G401.6 (cell line): Measurements from ENCODE around the gene RAMAC.
"Not testable (repeated sequence)": the region's sequence is repeated elsewhere in the genome, so short reads cannot be mapped to it uniquely, and the experiment has no call there.

Experiments used
- FAIRE-seq: peaks from 2 replicates; lab custom pipeline; 2012; peaks lifted over from hg19 to GRCh38; lab: Jason Lieb, UNC

RAMAC gene

GRCh38 chr15:82985688-82986441 lies at the start of gene RAMAC:
TSS of gene RAMAC (plus strand) at chr15:82986210. CDS start at chr15:82989019, 2,809 bp downstream.
- peak; percentile 75 for FAIRE-seq

- FAIRE-seq, result no peak
These were observed 48.9 kb upstream of the RAMAC start for GRCh38 chr15:82936966-82937711.

- no peak for FAIRE-seq
These were observed 48.3 kb upstream of the RAMAC start for GRCh38 chr15:82937712-82938058.

- FAIRE-seq, result not testable (repeated sequence)
These were observed 46.3 kb upstream of the RAMAC start for GRCh38 chr15:82939678-82940077.

GRCh38 chr15:82942691-82943090 lies 43.3 kb upstream of the RAMAC start:
- FAIRE-seq, result no peak

- no peak for FAIRE-seq
These were observed 42.8 kb upstream of the RAMAC start for GRCh38 chr15:82943176-82943575.

- FAIRE-seq, result no peak
These were observed 42.0 kb upstream of the RAMAC start for GRCh38 chr15:82944056-82944455.

- FAIRE-seq, result no peak
These were observed 41.2 kb upstream of the RAMAC start for GRCh38 chr15:82944821-82945220.

- no peak for FAIRE-seq
These were observed 40.7 kb upstream of the RAMAC start for GRCh38 chr15:82945326-82945725.

- no peak for FAIRE-seq
These were observed 39.8 kb upstream of the RAMAC start for GRCh38 chr15:82946155-82946701.

- no peak for FAIRE-seq
These were observed 35.7 kb upstream of the RAMAC start for GRCh38 chr15:82950295-82950694.

- no peak for FAIRE-seq
These were observed 35.2 kb upstream of the RAMAC start for GRCh38 chr15:82950746-82951370.

GRCh38 chr15:82951472-82952157 lies 34.4 kb upstream of the RAMAC start:
- FAIRE-seq, result no peak

GRCh38 chr15:82952158-82953081 lies 33.6 kb upstream of the RAMAC start, which contains the start of gene HOMER2:
TSS of gene HOMER2 (minus strand) at chr15:82952720. CDS start at chr15:82952535, 185 bp downstream.
- no peak for FAIRE-seq

GRCh38 chr15:82958638-82959037 lies 27.4 kb upstream of the RAMAC start:
- no peak for FAIRE-seq

GRCh38 chr15:82959423-82959822 lies 26.6 kb upstream of the RAMAC start:
- no peak for FAIRE-seq

- FAIRE-seq, result no peak
These were observed 25.2 kb upstream of the RAMAC start for GRCh38 chr15:82960766-82961165.

- FAIRE-seq, result no peak
These were observed 22.3 kb upstream of the RAMAC start for GRCh38 chr15:82963471-82964341.

GRCh38 chr15:82964890-82965289 lies 21.1 kb upstream of the RAMAC start:
- FAIRE-seq, result no peak

GRCh38 chr15:82966671-82967071 lies 19.3 kb upstream of the RAMAC start:
- no peak for FAIRE-seq
